Effector CD8-positive, alpha-beta T cell (primary cell): Measurements from ENCODE around the gene RBM4.

Experiments
- DNase-seq: peaks from one replicate; lab custom pipeline; 2025; lab: John Stamatoyannopoulos, UW

Gene RBM4

DNA sequence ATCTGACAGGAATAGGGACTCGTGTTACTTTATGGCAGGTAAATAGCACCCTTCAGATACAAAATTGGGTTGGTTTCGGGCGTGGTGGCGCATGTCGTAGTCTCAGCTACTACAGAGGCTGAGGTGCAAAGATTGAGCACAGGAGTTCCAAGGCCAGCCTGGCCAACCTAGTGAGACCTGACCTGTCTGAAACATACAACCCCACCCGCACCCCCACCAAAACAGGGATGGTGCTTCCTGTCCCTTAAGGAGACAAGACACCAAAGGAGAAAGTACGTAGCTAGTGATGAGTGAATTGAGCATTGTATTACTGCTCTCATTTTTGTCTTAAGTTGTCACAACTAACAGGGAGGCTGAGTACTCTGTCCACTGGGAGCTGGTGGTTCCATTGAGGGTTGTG is 14.1 kb downstream of the RBM4 start:
- DNase-seq: no peak

DNA sequence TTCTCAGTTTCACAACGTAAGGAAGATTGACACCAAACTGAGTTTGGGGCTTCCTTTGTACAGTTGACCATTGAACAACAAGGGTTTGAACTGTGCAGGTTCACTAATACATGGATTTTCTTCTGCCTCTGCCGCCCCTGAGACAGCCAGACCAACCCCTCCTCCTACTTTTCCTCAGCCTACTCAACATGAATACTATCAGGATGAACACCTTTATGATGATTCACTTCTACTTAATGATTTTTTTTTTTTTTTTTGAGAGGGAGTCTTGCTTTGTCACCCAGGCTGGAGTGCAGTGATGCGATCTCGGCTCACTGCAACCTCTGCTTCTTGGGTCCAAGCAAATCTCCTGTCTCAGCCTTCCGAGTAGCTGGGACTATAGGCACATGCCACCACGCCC is 14.6 kb downstream of the RBM4 start:
- DNase-seq: no peak

DNA sequence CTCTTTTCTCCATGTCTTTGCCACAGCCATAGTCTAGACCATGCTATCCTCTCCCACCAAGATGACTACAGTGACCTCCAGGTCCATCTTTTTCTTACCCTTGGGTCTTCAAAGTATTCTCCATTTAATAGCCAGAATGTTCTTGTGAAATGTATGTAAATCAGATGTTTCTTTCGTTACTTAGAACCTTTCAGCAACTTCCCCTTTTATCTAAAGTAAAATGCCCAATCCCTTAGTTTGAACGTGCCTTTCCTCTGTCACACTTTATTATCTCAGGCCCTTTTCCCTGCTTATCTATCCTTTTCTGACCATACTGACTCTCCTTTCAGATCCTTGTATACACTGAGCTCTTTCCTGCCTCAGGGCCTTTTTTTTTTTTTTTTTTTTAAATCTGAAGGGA is 21.3 kb downstream of the RBM4 start:
- no peak for DNase-seq

DNA sequence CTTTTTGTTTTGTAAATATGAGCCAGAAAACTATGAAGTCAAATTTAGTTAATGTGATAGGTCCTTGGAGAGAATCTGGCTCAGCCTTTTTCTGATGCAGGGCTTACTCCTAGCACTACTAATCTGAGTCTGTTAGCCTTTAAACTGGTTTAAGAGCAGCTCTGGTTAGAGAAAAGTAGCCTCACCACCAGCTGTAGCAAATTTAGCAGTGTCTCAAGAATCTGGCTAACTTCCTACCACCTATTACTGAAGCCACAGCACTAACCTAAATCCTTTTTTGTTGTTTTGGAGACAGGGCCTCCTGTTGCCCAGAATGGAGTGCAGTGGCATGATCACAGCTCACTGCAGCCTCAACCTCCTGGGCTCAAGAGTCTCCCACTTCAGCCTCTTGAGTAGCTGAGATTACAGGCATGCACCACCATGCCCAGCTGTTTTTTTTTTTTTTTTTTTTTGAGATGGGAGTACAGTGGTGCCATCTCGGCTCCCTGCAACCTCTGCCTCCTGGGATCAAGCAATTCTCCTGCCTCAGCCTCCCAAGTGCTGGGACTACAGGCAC is 25.3 kb downstream of the RBM4 start:
- no peak for DNase-seq

DNA sequence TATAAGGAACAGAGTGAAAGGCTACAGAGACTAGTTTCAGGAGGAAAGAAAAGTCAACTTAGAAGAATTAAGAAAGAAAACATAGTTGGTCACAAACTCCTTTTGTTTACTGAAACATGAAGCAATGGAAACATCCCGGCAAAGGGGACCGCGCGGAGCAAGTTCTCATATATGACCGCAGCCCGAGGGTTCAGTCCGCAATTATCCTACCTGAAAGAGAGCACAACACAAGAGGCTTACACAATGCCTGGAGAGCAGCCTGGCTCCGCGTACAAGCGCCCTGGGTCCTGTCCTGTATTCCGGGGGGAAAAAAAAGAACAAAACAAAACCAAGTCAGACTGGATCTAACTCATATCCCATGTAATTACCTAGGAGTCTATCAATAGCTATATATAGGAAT is 26.9 kb downstream of the RBM4 start:
- no peak for DNase-seq

DNA sequence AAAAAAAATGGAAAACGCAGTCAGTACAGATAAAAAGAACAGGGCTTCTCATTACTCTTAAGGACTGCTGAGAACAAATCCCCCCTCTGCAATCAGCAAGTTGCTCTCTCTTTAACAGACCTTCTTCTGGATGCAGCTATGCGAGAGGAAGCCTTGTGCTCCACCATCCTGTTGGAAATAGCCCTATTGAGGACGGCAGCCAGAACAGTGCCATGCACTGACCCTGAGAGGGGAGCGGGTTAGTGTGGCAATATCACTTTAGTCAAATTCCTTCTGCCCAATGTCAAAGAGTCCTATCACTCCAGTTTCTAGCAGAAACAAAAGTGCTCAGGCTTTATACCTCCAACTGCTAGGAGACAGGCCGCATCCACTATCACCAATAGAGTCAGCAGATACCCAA is 32.3 kb downstream of the RBM4 start:
- no peak for DNase-seq

DNA sequence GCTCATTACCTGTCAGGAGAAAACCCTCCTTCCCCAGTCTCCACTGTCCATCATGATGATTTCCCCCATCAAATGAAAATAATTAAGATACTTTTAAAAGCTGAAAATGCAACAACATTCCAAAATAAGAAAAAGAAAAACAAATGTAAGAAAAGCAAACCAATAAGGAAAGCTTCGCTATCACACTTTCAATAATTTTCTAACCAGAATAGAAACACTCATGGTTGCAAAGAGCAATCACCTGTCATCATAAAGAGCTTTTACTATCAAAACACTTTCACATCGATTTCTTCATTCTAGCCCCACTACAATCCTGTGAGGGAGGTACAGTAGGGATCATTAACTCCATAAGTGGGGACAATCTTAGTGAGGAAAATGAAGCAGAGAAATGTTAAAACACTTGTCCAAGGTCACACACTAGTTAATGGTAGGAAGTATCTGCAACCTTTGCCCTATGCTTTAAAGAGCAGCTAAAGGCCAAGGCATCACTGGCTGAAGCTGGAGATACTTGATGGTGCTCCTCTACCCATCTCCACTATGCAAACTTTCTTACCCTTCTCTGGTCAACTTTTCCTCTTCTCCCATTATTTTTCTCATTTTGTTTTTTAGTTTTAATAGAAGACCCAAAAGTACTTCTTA is 36.6 kb downstream of the RBM4 start:
- DNase-seq: no peak

DNA sequence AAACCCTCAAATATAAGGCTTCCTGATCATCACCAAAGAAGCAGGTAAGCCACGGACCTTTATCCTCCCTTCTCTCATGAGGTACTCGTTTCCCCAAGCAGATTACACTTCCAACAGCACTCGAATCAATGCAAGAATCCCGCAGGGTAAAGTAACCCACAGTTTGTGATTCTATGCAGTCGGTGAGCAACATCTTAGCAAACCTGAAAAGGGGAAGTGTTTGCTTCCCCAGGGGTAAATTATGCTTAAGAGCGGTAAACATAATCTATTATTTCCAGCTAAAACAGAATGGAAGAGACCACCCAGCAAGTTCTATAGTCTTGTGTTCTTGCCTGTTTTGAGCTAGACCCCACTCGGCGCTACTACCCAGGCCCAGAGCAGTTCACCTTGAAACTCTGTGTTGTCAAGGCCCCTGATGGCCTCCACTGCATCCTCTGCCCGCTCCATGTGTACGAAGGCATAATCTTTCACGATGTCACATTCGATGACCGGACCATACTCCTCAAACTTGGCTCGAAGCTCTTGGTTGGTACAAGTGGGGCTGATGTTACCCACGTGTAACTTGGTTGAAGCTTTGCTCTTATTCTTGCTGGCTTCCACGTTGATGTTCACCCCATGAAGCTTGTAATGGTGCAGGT is 37.9 kb downstream of the RBM4 start:
- no peak for DNase-seq

DNA sequence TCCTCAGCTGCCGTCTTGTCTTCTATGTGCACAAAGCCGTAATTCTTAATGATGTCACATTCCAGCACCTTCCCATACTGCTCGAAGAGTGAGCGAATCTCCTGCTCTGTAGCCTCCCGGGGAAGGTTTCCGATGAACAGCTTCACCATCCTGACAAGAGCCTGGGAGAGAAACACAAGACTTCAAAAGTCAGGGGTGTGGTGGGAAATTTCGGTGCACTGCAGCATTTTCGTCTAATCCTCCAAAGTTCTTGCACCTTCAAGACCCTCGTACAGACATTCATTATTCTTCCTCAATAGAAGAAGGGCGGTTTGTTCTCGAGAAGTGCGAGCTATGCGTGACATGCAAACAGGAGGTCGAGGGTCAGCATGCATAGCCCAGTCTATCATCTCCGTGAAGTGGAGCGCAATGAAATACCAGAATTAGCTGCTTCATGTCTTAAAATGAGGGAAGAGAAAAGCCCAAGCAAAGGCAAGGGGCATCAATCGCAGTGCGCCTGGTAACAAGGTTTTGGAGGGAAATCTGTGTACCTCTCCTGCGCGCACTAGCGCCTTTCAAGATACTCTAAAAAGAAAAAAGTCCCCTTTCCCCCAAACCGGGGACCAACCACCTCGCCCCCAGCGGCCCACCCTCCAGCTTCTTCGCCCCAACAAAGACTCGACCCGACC is 38.6 kb downstream of the RBM4 start:
- DNase-seq: no peak

DNA sequence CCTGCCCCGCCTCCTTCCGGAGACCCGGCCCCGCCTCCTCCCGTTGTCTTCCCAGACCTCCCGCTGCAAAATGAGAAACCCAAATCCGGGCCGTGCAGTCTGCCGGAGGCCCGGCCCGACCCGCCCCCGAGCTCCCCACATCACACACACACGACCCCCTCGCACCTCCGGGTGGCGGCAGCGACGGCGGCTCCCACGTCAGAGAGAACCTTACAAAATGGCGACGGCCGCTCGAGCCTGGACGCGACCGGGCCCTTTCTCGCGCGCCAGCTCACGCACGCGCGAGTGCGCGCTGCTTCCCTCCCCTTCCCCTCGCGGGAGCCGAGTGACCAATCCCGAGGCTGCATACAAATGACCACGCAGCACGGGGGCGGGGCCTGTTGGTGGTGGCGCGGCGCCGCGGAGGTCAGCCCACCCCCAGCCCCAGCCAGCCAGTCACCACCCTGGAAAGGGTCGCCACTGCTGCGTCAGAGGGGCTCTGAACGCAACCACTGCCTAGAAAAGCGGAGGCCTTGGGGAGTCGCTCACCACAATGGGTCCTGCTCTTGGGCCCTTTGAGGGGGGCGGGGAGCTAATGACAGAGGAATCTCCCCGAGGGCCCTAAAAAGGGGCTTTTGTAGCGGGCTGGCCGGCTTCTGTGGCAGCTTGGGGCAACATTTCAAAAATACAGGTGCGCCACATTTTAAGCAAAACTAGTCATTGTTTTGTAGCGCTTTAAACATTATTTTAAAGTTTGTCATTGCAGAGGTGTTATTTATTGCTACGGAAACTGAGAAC is 39.3 kb downstream of the RBM4 start, which contains the start of gene RBM4B:
RBM4B (minus strand) TSS at position 289 of the 777 bp plus-strand sequence. CDS start 808 bp downstream, outside the sequence.
- peak; percentile 96 for DNase-seq

DNA sequence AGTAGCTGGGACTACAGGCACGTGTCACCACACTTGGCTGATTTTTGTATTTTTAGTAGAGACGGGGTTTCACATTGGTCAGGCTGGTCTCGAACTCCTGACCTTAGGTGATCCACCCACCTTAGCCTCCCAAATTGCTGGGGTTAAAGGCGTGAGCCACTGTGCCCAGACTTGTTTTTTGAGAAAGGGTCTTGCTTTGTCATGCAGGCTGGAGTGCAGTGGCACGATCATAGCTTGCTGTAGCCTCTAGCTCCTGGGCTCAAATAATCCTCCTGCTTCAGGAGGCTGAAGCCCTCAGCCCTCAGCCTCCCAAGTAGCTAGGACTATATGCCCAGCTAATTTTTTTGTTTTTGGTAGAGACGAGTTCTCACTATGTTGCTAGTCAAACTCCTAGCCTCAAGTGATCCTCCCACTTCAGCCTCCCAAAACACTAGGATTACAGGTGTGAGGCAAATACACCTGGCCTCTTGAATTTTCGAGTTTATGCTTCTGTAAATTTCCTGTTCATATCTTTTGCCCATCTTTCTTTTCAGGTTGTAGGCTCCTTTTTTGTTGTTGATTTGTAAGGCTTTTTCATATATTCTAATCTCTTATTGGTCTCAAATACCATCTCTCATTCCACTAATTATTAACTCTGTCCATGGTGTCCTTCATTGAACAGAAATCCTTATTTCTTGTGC is 42.6 kb downstream of the RBM4 start:
- DNase-seq: no peak

DNA sequence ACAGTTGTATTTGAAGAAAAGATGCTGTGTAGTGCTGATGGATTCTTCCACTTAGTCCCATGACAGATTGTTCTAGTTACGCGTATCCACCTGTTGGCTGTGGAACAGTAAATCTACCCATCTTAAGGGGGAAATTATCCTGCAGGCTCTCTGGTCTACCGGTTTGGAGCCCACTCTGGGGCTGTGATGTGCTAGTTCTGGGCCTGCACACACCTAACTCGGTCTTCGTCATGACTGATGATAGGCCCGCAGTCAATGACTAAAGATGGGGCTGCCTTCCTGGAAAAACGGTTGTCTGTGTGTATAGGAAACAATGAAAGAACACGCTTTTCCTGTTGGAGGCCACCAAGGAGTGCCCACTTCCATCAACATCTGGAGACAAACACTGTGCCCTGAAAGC is 45.4 kb downstream of the RBM4 start:
- DNase-seq: no peak

DNA sequence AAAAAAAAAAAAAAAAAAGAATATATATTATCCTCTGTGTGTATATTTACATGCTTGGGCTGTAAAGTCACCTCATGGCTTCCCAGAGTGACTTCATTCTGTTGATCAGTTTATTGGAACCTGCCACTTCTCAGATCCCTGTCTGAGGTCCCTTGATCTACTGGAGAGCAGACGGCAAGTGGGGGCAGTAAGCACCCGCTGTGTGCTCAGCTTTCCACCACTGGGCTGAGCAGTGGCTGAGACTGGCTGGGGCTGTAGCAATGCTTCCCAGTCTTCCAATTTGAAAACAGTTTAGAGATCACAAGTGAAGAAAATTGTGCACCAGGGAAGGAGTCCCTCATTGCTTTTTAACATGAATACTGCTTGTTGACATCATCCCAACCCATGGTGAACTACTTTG is 46.1 kb downstream of the RBM4 start:
- no peak for DNase-seq

DNA sequence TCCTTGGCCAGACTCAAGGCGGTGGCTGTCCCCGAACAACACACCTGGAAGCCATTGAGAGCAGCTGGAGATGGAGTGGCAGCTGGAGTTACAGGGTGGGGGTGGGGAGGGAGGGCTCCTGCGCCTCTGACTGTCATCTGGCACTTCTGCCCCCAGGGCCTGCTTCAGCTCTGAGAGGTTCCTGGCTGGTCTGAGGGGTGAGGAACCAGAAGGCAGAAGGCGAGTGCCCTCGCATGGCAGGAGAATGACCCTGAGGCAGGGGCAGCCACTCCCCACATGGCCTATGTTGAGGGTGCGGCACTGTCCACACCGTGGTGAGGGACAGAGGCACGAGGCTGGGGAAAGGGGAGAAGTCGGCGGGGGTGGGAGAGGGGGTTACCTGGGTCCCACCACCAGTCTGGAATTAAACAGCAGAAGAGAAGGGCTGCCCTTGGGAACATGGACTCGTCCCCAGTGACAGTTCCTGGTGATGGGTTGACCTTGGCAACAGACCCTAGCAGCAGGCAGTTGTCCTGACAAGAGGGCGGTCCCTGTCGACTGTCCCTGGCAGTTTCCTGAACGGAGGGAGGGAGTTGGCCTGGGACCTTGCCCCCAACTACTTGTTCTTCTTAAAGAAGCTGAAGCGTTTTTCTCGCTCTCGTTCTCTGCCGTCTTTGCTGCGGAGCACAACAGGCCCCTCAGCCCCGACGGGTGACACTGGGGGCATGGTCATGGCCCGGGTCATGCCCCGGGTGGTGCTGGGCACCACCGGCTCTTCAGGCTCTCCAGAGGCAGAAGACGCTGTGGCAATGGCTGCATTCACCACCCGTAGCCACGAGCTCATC is 47.0 kb downstream of the RBM4 start:
- no peak for DNase-seq

DNA sequence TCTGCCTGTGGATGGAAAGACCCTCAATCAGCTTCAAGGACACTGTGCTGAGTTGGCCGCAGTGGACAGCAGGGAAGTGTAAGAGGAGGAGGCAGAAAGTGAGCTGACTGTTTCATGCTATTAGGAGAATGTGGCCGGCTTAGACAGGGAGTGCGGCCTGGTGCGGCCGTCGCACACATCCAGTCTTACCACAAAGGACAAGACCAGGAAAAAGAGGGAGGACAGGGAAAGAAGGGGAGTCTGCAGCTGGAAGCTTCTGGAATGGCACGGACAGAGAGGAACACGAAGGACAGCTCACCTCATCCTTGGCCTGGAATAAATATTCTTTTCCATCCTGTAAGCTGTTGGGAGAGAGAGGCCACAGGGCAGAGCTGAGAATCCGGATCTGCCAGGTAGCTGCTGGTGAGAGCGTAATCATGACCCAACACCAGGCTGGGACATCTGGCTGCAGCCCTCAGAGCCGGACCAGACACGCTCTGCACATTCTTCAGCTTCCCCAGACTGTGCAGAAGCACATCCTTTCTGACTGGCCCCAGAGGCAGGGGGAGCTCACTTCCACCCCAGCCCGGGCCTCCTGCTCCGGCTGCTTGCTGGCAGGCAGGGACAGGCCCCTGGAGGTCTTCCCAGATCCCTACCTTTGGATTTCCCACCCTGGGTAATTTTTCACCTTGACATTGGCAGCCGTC is 47.7 kb downstream of the RBM4 start:
- DNase-seq: no peak

DNA sequence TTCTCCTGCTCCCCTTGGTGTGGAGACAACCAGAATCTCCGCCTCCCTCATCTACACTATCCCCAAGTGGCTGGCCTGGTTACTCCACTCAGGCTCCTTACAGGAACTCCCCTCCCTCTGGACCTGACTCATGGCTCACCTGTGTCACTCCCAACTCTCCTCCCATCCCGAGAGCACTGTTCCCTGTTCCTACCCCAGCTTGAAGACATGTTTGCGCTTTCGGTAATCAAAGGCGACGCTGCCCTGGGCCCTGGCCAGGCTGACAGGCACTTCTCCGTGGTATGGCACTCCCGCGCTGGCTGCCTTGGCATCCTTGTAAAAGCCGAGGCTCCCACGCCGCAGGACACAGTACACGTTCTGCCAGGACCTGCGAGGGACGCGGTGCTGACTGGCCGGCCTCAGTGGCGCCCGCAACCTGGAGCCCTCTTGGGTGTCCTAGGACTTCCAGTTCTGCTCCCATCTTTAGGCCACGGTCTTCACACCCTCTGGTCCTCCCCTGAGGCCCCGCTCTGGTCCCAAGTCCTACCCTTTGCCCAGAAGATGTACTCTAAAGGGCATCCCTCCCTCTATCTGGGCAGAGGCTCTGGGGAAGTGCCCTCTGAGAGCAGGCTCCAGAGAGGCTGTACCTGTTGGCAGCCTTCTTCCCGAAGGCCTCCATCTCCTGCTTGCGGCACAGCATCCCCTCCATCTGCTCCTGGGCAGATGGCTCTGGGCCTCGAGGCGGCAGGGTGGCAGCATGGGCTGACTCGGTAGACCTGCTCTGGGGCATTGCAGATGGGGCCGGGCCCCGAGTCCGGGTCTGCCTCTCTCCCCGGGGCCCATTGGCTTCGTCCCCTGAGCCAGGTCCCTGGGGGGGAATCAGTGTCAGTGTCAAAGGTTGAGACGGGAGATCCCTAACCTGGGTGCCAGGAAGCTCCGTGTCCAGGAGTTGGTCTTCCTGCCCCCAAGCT is 48.6 kb downstream of the RBM4 start:
- DNase-seq: no peak

DNA sequence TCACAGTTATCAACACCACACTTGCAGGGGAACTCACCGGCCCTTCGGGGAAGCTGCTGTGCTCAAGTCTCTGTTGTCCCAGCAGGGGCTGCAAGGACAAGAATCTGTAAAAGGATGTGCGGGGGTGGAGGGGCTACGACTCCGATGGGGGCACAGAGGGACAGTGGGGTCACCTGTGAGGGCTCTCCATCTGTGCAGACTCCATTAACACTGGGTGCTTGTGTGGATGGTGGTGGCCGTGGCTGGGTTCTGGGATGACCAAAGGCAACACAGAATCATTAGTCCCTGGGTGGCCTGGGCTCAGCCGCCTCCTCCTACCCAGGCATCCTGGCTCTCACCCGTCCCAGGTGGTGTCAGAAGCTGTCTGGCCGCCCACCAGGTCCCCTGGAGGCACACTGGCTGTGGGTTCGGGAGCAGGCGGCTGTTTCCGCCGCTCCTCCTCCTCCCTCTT is 49.4 kb downstream of the RBM4 start:
- no peak for DNase-seq

DNA sequence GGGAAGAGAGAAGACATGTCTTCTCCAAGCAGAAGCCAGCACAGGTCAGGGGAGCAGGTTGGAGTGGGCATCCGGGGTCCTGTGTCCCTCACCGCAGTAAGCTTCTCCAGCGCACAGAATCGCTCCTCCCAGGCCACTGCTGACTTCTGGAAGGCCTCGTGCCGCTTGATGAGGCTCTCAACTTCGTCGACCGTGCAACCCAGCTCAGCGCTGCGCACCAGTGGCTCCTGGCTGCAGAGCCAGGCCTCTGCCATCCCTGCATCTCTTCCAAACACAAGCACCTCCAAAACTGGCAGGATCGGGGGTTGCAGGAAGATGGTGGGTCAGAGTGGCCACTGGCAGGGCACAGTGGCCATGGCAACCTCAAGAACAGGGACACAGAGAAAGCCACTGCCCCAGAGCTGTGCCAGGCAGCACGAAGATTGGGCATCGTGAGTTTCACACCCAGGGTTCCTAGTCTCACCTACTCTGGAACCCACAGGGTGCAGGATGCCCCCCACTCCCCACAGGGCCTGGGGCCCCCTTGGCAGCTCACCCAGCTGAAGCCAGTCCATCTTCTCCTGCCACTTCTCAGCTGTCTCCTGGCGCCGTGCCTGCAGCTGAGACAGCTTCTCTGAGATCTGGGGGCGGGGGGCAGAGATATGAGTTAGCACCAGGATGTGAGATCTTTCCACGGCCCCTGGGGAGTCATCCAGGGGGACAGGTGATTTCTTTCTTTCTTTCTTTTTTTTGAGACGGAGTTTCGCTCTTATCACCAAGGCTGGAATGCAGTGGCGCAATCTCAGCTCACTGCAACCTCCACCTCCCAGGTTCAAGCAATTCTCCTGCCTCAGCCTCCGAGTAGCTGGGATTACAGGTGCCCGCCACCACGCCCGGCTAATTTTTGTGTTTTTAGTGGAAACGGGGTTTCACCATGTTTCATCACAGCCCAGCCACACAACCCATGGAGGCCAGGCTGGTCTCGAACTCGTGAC is 50.3 kb downstream of the RBM4 start:
- DNase-seq: no peak
